ENCODE results near the gene SEMA5B. TPM values are rescaled to one million over a fixed set of nuclear protein-coding genes. Genes with fewer than 3 reads are reported as not detected.

Gene SEMA5B, protein sequence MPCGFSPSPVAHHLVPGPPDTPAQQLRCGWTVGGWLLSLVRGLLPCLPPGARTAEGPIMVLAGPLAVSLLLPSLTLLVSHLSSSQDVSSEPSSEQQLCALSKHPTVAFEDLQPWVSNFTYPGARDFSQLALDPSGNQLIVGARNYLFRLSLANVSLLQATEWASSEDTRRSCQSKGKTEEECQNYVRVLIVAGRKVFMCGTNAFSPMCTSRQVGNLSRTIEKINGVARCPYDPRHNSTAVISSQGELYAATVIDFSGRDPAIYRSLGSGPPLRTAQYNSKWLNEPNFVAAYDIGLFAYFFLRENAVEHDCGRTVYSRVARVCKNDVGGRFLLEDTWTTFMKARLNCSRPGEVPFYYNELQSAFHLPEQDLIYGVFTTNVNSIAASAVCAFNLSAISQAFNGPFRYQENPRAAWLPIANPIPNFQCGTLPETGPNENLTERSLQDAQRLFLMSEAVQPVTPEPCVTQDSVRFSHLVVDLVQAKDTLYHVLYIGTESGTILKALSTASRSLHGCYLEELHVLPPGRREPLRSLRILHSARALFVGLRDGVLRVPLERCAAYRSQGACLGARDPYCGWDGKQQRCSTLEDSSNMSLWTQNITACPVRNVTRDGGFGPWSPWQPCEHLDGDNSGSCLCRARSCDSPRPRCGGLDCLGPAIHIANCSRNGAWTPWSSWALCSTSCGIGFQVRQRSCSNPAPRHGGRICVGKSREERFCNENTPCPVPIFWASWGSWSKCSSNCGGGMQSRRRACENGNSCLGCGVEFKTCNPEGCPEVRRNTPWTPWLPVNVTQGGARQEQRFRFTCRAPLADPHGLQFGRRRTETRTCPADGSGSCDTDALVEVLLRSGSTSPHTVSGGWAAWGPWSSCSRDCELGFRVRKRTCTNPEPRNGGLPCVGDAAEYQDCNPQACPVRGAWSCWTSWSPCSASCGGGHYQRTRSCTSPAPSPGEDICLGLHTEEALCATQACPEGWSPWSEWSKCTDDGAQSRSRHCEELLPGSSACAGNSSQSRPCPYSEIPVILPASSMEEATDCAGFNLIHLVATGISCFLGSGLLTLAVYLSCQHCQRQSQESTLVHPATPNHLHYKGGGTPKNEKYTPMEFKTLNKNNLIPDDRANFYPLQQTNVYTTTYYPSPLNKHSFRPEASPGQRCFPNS
- total RNA-seq (1 to 10 TPM in 2 of 6 donors, under 1 TPM in 4; 0.52 to 2.7 (median 0.84) TPM), polyA plus RNA-seq (10 to 100 TPM in 1 of 2 donors, 1 to 10 TPM in 1; 3.5 to 11.0 TPM)

DNA sequence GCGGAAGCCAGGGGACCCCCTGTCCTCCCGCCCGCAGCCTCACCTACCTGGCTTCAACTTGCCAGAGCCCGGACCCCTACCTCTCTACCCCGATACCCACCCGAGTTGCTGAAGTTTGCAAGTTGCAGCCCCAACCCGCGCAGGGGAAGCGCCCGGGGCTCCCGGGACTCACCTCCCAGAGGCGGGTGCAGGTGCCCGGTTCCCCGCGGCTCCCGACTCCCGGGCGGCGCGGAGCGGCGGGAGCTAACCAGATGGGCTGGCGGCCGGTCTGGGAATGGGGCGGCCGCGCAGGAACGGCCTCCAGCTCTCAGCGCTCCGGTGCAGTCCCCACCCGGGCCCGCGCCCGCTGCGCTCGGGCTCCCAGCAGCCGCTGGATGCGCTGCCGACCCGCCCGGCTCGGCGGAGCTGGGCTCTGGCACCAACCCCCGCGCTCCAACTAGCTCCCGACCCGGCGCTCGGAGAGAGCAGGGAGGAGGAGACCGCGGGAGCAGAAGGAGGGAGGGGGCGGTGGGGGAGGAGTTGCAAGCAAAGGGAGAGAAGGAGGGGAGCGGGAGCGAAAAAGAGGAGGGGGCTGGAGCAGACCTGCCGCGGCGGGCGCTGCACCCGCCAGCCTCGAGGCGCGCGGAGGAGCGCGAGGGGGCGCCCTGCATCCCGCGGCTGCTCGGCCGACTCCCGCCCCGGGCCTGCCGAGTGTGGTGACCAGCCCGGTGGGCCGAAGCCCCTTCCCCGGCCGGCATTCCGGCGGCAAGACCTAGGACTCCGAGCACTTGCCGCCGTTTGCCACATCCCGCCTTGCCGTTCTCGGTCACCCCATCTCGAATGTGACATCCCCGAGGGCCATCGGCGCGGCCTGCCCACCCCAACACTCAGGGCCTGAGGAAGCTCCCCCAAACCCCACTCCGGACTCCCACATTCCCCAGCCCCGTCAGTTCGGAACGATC, at the start of gene SEMA5B:
Gene SEMA5B (minus strand): TSS at position 472 of the 941 bp plus-strand sequence. CDS start 66,500 bp downstream, outside the sequence.
- intact Hi-C loops (cut with DNase I), result loop anchor here in 1 of 3 donors (10.0 kb wide), 1 partner anchor 83 kb away; no protein-coding TSS in a partner anchor

GRCh38 chr3:123076496-123077418, 49.2 kb upstream of the SEMA5B start:
- H3K4me3 ChIP-seq, result no peak overlapping the region
- 10 to 11% methylated on average over 6 of the region's 6 CpGs for whole genome bisulfite sequencing, 2 donors
- H3K36me3 ChIP-seq, result no peaks in the 10 kb centered on the region
- intact Hi-C loops (cut with DNase I), result no loop called here
- H3K9me3 ChIP-seq, result no peaks in the 10 kb centered on the region
- FAIRE-seq (no peak), ATAC-seq (peak; percentile 32 to 74 (median 61)), DNase-seq (peak in 3 of 6 donors; percentile 61 to 69 (median 64))
- no peaks in the 10 kb centered on the region for H3K27me3 ChIP-seq
- peaks cover 6 to 30% (median 21%) of the 10 kb centered on the region in 3 donors for H3K4me1 ChIP-seq
- TF ChIP-seq, protein P1, sequence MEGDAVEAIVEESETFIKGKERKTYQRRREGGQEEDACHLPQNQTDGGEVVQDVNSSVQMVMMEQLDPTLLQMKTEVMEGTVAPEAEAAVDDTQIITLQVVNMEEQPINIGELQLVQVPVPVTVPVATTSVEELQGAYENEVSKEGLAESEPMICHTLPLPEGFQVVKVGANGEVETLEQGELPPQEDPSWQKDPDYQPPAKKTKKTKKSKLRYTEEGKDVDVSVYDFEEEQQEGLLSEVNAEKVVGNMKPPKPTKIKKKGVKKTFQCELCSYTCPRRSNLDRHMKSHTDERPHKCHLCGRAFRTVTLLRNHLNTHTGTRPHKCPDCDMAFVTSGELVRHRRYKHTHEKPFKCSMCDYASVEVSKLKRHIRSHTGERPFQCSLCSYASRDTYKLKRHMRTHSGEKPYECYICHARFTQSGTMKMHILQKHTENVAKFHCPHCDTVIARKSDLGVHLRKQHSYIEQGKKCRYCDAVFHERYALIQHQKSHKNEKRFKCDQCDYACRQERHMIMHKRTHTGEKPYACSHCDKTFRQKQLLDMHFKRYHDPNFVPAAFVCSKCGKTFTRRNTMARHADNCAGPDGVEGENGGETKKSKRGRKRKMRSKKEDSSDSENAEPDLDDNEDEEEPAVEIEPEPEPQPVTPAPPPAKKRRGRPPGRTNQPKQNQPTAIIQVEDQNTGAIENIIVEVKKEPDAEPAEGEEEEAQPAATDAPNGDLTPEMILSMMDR (IDR thresholded peaks at IDR 0.05), result no peak
- H3K27ac ChIP-seq, result peak overlapping the region in 3 of 4 donors; percentile 22 to 48 (median 43)

More for the DNA sequence above, at the start of gene SEMA5B:
- peaks cover 6 to 14% (median 10%) of the 10 kb centered on the region in 3 donors for H3K4me1 ChIP-seq
- H3K9me3 ChIP-seq, result no peaks in the 10 kb centered on the region
- 1% methylated on average over 75 to 94 of the region's 94 CpGs for WGBS, 2 donors
- peak; percentile 5 to 86 (median 36) for DNase-seq
- no peak within 1 kb of the TSS for H3K27ac ChIP-seq
- peak within 1 kb of the TSS; percentile 38 to 68 (median 45) for H3K4me3 ChIP-seq
- H3K36me3 ChIP-seq, result no peaks in the 10 kb centered on the region
- H3K27me3 ChIP-seq, result peaks cover 0 to 4% (median 0%) of the 10 kb centered on the region in 4 donors
- TF ChIP-seq, protein P1 (IDR thresholded peaks at IDR 0.05), result peak in 1 of 4 donors; percentile 21
- ATAC-seq, result peak; percentile 68 to 86 (median 80)
- no peak for FAIRE-seq

GRCh38 chr3:123076112-123076495, 48.5 kb upstream of the SEMA5B start:
- TF ChIP-seq, protein P1 (IDR thresholded peaks at IDR 0.05), result no peak
- Histone ChIP-seq H3K4me3 (no peak overlapping the region), H3K4me1 (peaks cover 6 to 30% (median 22%) of the 10 kb centered on the region in 3 donors), H3K36me3 (no peaks in the 10 kb centered on the region), H3K9me3 (no peaks in the 10 kb centered on the region), H3K27ac (peak overlapping the region in 1 of 4 donors; percentile 48), H3K27me3 (no peaks in the 10 kb centered on the region)
- 91 to 92% methylated on average over 4 of the region's 4 CpGs for WGBS, 2 donors
- FAIRE-seq (no peak), DNase-seq (no peak), ATAC-seq (no peak)
- intact Hi-C loops (cut with DNase I), result no loop called here
